NT2/D1 (cell line): ENCODE measurements around the gene KYNU.

Experiments used
- SUZ12 ChIP-seq: IDR thresholded peaks from 2 replicates; pipeline ENCODE4 v1.6.1; 2011; ENCODE audit not compliant: insufficient read length, insufficient read depth; ENCODE audit errors: extremely low read depth
- YY1 ChIP-seq: IDR thresholded peaks from 2 replicates; pipeline ENCODE4 v1.6.1; 2011; ENCODE audit not compliant: insufficient read length, insufficient read depth
- ZNF274 ChIP-seq: IDR thresholded peaks from 2 replicates; pipeline ENCODE4 v1.6.1; 2011; ENCODE audit warnings: mild to moderate bottlenecking, low read depth, low read length

- TF ChIP-seq SUZ12 (no peak), ZNF274 (no peak), YY1 (no peak)
Observed at GRCh38 chr2:142841788-142842187, 35.7 kb upstream of the KYNU start.
